IPS DF 19.7 (cell line): ENCODE data around the gene S100A7A.
"Not testable (repeated sequence)": the region's sequence is repeated elsewhere in the genome, so short reads cannot be mapped to it uniquely, and the experiment has no call there.

Experiments used
- DNase-seq: peaks from one replicate; pipeline ENCODE4 v3.0.0-alpha.2; 2013; ENCODE audit warnings: low read depth, low spot score

The S100A7A gene

DNA sequence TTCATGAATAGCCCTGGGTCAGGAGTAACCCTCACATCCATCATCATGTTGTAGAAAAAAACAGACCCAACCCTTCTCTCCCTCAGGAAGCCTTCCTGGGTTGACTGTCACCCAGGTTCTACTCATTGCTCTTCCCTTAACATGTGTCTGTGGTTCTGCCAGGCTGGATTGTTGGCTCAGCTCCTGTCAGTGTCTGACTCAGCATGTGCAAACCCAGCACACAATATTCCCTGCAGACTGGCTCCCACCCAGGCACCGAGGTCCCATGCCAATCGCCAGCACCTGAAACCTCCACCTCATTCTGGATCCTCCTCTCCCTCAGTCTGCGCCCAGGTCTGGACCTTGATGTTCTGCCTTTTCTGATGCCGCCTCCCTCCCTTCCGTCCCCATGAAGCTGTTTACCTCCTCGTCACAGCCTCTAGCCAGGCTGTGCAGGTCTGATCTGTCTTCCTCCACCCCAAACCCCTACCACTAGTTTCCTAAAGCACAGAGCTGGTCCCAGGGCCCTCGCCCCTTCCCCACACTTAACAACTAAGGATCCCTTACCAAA is 21.1 kb upstream of the S100A7A start:
- no peak for DNase-seq

DNA sequence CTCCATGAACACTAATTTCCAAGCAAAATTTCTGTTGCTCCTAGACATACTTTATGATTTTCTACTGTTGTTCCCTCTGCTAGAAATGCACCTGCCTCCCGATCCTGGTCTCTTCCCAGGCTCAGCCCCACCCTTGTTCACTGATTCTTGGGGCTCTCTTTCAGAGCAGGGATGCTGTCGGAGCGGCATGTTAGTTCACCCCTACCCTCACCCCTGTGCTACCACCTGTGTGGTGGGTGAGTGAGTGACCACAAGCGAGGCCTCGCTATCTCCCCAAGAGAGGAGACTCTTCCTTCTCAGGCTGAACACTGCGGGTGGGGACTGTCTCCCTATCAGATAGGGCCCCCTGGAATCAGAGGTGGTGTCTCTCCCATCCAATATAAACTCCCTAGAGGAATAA is 20.5 kb upstream of the S100A7A start:
- DNase-seq, result no peak

GRCh38 chr1:153396461-153396860 is 19.9 kb upstream of the S100A7A start:
- DNase-seq, result no peak

DNA sequence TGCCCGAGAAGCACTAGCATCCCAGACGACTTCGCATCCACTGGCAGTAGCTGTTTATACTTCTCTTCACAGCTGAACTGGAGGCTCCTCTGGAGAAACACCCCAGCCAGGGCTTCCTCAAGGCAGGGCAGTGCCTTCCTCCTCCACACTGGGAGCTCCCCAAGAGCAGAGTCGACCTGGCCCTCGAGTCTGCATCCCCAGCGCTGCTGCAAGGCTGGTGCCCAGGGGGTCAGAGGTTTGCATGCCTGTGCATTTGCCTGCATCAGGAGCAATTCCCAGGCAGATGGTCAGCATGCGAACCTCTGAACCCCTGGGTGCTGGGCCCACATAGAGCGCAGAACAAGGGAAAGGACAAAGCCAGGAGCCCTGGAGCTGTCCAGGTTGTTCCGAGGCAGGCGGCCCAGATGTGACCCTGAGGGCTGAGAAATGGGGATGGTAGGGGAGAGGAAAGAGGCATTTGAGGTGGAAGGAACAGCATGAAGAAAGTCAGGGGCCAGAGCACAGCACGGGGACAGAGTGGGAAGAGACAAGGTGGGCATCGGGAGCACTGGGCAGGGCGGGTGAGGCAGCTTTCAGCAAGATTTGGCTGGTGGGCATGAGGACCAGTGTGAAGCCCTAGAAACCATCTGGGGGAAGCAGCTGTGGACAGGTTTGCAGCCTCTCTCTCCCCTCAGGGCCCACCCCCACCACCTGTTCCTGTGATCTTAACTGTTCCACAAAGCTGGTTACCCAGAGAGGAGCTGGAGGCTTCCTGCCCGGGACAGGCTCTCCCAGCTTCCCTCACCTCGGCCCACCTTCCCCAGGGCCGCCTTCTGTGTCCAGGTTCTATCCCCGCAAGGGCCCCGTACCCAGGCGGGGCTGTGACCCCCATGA is 19.0 kb upstream of the S100A7A start:
- DNase-seq, result no peak

- no peak for DNase-seq
Measured at GRCh38 chr1:153397924-153398651, 18.2 kb upstream of the S100A7A start.

DNA sequence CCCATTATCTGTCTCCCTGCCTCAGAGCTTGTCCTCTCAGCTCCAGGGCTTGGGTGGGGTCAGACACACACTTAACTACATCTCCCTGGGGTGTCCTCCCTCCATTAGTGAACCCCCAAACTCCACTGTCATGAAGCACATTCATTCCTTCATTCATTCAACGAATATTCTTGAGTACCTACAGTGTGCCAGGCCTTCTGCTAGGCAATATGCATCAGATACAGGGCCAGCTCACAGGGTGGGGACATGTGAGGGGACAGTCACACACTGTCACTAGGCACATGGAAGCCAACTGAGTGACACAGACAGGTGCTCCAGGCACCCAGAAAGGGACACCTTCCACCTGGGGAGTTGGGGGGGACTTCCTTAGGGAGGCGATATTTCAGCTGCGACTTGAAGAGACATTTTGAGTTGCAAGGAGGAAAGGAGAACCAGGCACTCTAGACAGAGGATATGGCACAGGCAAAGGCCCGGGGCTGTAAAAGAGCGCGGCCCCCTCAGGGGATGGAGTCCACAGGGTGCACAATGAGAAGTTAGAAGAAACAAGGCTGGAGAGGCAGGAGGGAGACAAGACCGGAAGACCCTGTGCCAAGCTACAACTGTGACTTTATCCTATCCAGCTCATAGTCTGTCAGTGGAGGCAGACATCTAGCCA is 16.8 kb upstream of the S100A7A start:
- no peak for DNase-seq

DNA sequence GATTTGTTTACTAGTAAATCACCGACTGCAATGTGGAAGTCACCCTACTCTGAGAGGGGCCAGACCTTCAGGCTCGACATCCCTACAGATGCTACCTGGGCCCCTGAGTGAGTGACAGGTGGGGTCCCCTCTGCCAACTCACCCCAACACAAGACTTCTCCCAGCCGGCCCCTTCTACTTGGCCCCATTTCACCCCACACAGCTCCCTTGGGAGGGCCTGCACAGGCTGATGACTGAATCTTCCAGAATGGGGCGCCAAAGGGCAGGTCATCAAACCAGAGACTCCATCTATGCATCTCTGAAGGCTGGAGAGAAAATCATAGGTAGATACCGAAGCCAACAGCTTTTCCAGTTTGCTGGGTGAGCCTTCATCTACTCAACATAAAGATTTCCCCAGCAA is 16.1 kb upstream of the S100A7A start:
- no peak for DNase-seq

GRCh38 chr1:153401461-153401860 is 14.9 kb upstream of the S100A7A start:
- no peak for DNase-seq

DNA sequence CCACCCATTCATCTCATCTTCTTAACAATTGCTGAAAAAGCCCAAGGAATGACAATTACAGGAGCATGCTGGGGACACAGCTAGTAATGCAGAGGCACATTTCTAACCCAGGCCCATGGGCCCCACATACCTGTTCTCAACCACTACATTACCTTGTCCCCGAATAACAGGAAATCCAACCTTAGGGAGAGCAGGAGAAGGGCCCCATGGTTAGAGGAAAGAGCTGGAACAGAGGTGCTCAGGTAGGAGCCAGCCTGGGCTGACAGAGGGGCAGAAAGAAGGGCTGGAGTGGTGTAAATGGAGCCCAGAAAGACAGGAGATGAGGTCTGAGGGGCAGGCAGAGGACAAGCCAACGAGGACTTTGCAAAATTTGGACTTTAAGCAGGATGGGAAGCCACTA is 14.1 kb upstream of the S100A7A start:
- no peak for DNase-seq

DNA sequence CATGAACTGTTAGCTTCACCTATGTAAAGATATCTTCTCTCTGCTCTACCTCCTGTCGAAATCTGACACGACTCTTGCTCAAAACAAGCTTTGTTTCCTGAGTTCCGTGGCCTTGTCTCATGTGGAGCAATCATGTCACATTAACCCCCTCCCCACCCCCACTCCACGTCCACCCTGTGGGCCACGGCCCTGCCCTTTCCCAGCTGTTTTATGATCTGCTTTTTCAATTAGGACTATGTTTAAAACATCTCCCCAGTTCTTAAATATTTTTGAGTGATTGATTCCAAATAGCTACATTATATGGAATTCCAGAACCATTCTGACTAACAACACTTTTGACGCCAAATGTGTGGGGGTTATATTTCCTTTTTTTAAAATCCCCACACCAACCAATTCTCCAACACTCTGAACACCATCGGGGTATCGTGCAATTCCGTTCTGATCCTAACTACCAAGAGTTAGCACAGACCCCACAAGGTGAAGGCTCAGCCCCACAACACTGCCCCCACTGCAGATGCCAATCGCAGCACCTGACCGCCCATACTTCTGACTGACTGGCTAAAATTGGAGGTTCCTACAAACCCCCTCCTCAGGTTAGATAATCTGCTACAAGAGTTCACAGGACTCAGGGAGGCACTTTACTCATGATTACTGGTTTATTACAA is 12.8 kb upstream of the S100A7A start:
- no peak for DNase-seq

- peak; percentile 33 for DNase-seq
Measured at GRCh38 chr1:153404086-153404635, 12.2 kb upstream of the S100A7A start.

DNA sequence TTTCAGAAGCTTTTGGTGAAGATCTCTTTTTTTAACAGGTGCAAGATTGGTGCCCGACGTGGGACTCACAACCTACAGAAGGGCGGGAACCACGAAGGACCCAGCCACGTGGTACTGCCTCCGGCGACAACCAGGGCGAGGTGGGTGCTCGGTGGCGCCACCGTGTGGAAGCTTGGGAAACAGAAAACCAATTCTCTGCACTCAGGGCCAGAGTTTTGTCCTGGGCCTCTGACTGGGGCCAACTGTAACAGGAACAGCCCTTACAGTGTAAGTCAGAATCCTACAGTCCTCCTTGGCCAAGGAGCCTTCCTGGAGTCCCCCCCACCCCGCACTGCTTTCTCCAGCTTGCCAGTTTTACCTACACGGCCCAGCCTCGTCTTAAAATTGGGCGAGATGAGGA is 11.6 kb upstream of the S100A7A start:
- DNase-seq, result no peak

GRCh38 chr1:153405825-153406599 is 10.3 kb upstream of the S100A7A start:
- not testable (repeated sequence) for DNase-seq

GRCh38 chr1:153407274-153407673 is 9.0 kb upstream of the S100A7A start:
- not testable (repeated sequence) for DNase-seq

DNA sequence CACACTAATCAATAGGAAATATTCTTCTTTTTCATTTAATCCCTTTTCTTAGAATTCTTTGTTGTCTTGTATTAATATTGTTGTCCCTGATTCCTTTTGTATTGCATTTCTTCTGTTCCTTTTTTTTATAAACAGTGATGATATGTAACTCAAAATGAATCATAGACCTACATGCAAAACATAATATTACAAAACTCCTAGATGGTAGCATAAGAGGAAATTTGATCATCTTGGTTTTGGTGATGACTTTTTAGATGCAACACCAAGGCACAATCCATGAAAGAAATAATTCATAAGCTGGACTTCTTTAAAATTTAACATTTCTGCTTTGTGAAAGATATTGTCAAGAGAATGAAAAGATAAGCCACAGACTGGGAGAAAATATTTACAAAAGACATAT is 2.4 kb upstream of the S100A7A start:
- DNase-seq, result not testable (repeated sequence)

GRCh38 chr1:153417136-153417888 is 992 bp downstream of the S100A7A start:
- no peak for DNase-seq

- not testable (repeated sequence) for DNase-seq
Measured at GRCh38 chr1:153418758-153419435, 2.6 kb downstream of the S100A7A start.

- DNase-seq, result not testable (repeated sequence)
Measured at GRCh38 chr1:153419436-153419793, 3.1 kb downstream of the S100A7A start.

GRCh38 chr1:153420306-153420705 is 4.0 kb downstream of the S100A7A start:
- DNase-seq, result no peak
